Cardiac muscle cell (in vitro differentiated cells and primary cell): ENCODE results near the gene EDA. TPM values are rescaled to one million over a fixed set of nuclear protein-coding genes. Genes with fewer than 3 reads are reported as not detected.

Source experiments
- DNase-seq, 2 donors: peaks; one replicate each; pipeline versions ENCODE4 v3.0.0 to v3.0.0-alpha.2; 2010 to 2017; ENCODE audit warnings: low read depth in 1 of 2, low spot score in 1 of 2
- H3K27ac ChIP-seq: fragments of 200-600 bp; sonication (generic); 2 replicates; pipeline ENCODE4 v1.5.1; 2016
- H3K27me3 ChIP-seq: fragments of 200-600 bp; sonication (generic); 2 replicates; pipeline ENCODE4 v1.6.0; 2016; ENCODE audit warnings: control low read depth
- H3K36me3 ChIP-seq: fragments of 200-600 bp; sonication (generic); 2 replicates; pipeline ENCODE4 v1.5.1; 2016; ENCODE audit warnings: control low read depth
- H3K4me1 ChIP-seq: fragments of 200-600 bp; sonication (generic); 2 replicates; pipeline ENCODE4 v1.8.1; 2017; ENCODE audit warnings: low read depth, mild to moderate bottlenecking, mixed run types
- H3K4me3 ChIP-seq: fragments of 200-600 bp; sonication (generic); 2 replicates; pipeline ENCODE4 v1.5.1; 2016; ENCODE audit warnings: mild to moderate bottlenecking
- H3K9me3 ChIP-seq: fragments of 200-600 bp; sonication (generic); 2 replicates; pipeline ENCODE4 v1.5.1; 2017; ENCODE audit warnings: low read depth, mild to moderate bottlenecking, control low read depth
- CTCF ChIP-seq: IDR thresholded peaks from 2 replicates; pipeline ENCODE4 v1.5.1; 2012; ENCODE audit warnings: low read depth, mild to moderate bottlenecking, low read length
- polyA plus RNA-seq: library from polyadenylated mRNA; unstranded; fragments of >200 nt; fragmentation: Nextera tagmentation; extraction: Ambion mirVana; gene quantifications from 2 replicates; pipeline ENCODE4 v1.2.1, GENCODE V29; 2016
- total RNA-seq: library from RNA; depleted of rRNA; stranded (reverse); fragments of >200 nt; gene quantifications from 2 replicates; pipeline ENCODE4 v1.2.3, GENCODE V29; 2016

The EDA gene
- total and polyA plus RNA-seq, 2 experiments from 2014 or later = 0.56 to 2.7 TPM

- H3K4me3 ChIP-seq = no peak overlapping the region
Observed at GRCh38 chrX:70034646-70035045, 418.7 kb downstream of the EDA start.

GRCh38 chrX:70038515-70038914 is 422.6 kb downstream of the EDA start:
- no peak for DNase-seq
- no peak for TF ChIP-seq CTCF
- Histone ChIP-seq H3K27me3 (no peaks in the 10 kb centered on the region), H3K9me3 (no peaks in the 10 kb centered on the region), H3K36me3 (no peaks in the 10 kb centered on the region), H3K27ac (no peak overlapping the region), H3K4me3 (no peak overlapping the region), H3K4me1 (no peaks in the 10 kb centered on the region)

More at GRCh38 chrX:70034646-70035045, 418.7 kb downstream of the EDA start:
- DNase-seq = no peak
- no peak overlapping the region for H3K27ac ChIP-seq
- H3K27me3 ChIP-seq = no peaks in the 10 kb centered on the region
- TF ChIP-seq CTCF = no peak
- no peaks in the 10 kb centered on the region for H3K9me3 ChIP-seq
- no peaks in the 10 kb centered on the region for H3K4me1 ChIP-seq
- H3K36me3 ChIP-seq = no peaks in the 10 kb centered on the region

- no peak for TF ChIP-seq CTCF
- Histone ChIP-seq H3K36me3 (no peaks in the 10 kb centered on the region), H3K27ac (no peak overlapping the region), H3K4me1 (no peaks in the 10 kb centered on the region), H3K9me3 (no peaks in the 10 kb centered on the region), H3K4me3 (no peak overlapping the region), H3K27me3 (no peaks in the 10 kb centered on the region)
- peak in 1 of 2 donors; percentile 23 for DNase-seq
Observed at GRCh38 chrX:70038951-70039350, 423.0 kb downstream of the EDA start.

- H3K27ac ChIP-seq = no peak overlapping the region
- no peak overlapping the region for H3K4me3 ChIP-seq
- H3K9me3 ChIP-seq = no peaks in the 10 kb centered on the region
- H3K4me1 ChIP-seq = no peaks in the 10 kb centered on the region
- no peak for TF ChIP-seq CTCF
- no peaks in the 10 kb centered on the region for H3K36me3 ChIP-seq
- no peak for DNase-seq
- no peaks in the 10 kb centered on the region for H3K27me3 ChIP-seq
Observed at GRCh38 chrX:70039758-70040157, 423.8 kb downstream of the EDA start.

GRCh38 chrX:70041993-70042392 is 426.1 kb downstream of the EDA start:
- H3K36me3 ChIP-seq = no peaks in the 10 kb centered on the region
- no peaks in the 10 kb centered on the region for H3K9me3 ChIP-seq
- DNase-seq = no peak
- H3K4me3 ChIP-seq = no peak overlapping the region
- no peaks in the 10 kb centered on the region for H3K4me1 ChIP-seq
- H3K27ac ChIP-seq = no peak overlapping the region
- no peak for TF ChIP-seq CTCF
- H3K27me3 ChIP-seq = no peaks in the 10 kb centered on the region
